GM23338 (cell line): ENCODE results near the gene ERP44. TPM values are rescaled to one million over a fixed set of nuclear protein-coding genes. Genes with fewer than 3 reads are reported as not detected.

Source experiments
- ATAC-seq: fragments of 200-7000 bp; cut with Tn5 transposase; 3 replicates; pipeline ENCODE4 v1.9.1; 2020
- DNase-seq: peaks from one replicate; pipeline ENCODE4 v3.0.0-alpha.2; 2015; ENCODE audit warnings: low spot score
- H2AFZ ChIP-seq: fragments of 200-600 bp; sonication (generic); 2 replicates; pipeline ENCODE4 v1.8.0; 2016; ENCODE audit warnings: antibody characterized with exemption, mild to moderate bottlenecking, moderate library complexity
- H3F3A ChIP-seq: fragments of 200-600 bp; sonication (generic); replicated peaks from 2 replicates; pipeline ENCODE4 v1.8.0; 2017; ENCODE audit warnings: antibody characterized with exemption, mixed run types, low read depth
- H3K27ac ChIP-seq: fragments of 200-600 bp; sonication (generic); 2 replicates; pipeline ENCODE4 v1.6.1; 2016; ENCODE audit warnings: low read depth
- H3K27me3 ChIP-seq: fragments of 200-600 bp; sonication (generic); 2 replicates; pipeline ENCODE4 v1.8.0; 2016; ENCODE audit warnings: mild to moderate bottlenecking, mixed run types, moderate library complexity; ENCODE audit not compliant: insufficient read depth
- H3K36me3 ChIP-seq: fragments of 200-600 bp; sonication (generic); 2 replicates; pipeline ENCODE4 v1.8.0; 2016; ENCODE audit warnings: mild to moderate bottlenecking; ENCODE audit not compliant: insufficient read depth
- H3K4me1 ChIP-seq: fragments of 200-600 bp; sonication (generic); 2 replicates; pipeline ENCODE4 v1.8.0; 2016; ENCODE audit warnings: mild to moderate bottlenecking, moderate library complexity; ENCODE audit not compliant: insufficient read depth
- H3K4me2 ChIP-seq: fragments of 200-600 bp; sonication (generic); 2 replicates; pipeline ENCODE4 v1.7.1; 2017; ENCODE audit warnings: mixed run types
- H3K4me3 ChIP-seq: fragments of 200-600 bp; sonication (generic); 2 replicates; pipeline ENCODE4 v1.6.1; 2016; ENCODE audit warnings: mixed run types
- H3K79me2 ChIP-seq: fragments of 200-600 bp; sonication (generic); replicated peaks from 2 replicates; pipeline ENCODE4 v1.8.0; 2017; ENCODE audit warnings: mild to moderate bottlenecking; ENCODE audit not compliant: insufficient read depth
- H3K9me2 ChIP-seq: fragments of 200-600 bp; sonication (generic); 2 replicates; pipeline ENCODE4 v1.8.0; 2017; ENCODE audit not compliant: insufficient read depth
- H4K20me1 ChIP-seq: fragments of 200-600 bp; sonication (generic); replicated peaks from 2 replicates; pipeline ENCODE4 v1.8.0; 2017; ENCODE audit warnings: mild to moderate bottlenecking; ENCODE audit not compliant: insufficient read depth
- H3K27ac Mint-ChIP-seq: 2 replicates; pipeline ENCODE4 v1.8.0; 2020; ENCODE audit warnings: inconsistent platforms, mild to moderate bottlenecking, moderate library complexity, mixed read lengths
- H3K27me3 Mint-ChIP-seq: 3 replicates; pipeline ENCODE4 v1.8.0; 2022; ENCODE audit warnings: low read depth, mild to moderate bottlenecking, moderate library complexity, mixed read lengths, inconsistent platforms; ENCODE audit not compliant: insufficient read depth, poor library complexity
- H3K36me3 Mint-ChIP-seq: 3 replicates; pipeline ENCODE4 v1.8.0; 2021; ENCODE audit warnings: low read depth, mild to moderate bottlenecking, inconsistent platforms, moderate library complexity, mixed read lengths
- H3K4me1 Mint-ChIP-seq: 3 replicates; pipeline ENCODE4 v1.8.0; 2020; ENCODE audit warnings: mild to moderate bottlenecking, inconsistent platforms, mixed read lengths
- H3K4me3 Mint-ChIP-seq: 3 replicates; pipeline ENCODE4 v1.8.0; 2021; ENCODE audit warnings: moderate library complexity, mild to moderate bottlenecking, inconsistent platforms, mixed read lengths
- H3K9me3 Mint-ChIP-seq: 3 replicates; pipeline ENCODE4 v1.8.0; 2020; ENCODE audit warnings: moderate library complexity, mild to moderate bottlenecking, inconsistent platforms, mixed read lengths
- CREB1 ChIP-seq: fragments of 250-450 bp; sonication (Bioruptor Pico); IDR thresholded peaks from 2 replicates; pipeline ENCODE4 v1.5.0; 2020; ENCODE audit warnings: low read depth, mild to moderate bottlenecking, moderate library complexity
- EZH2 ChIP-seq: fragments of 200-600 bp; sonication (generic); IDR thresholded peaks from one replicate; pipeline ENCODE4 v1.8.0; 2017; ENCODE audit warnings: antibody characterized with exemption, mild to moderate bottlenecking, low read depth; ENCODE audit not compliant: unreplicated experiment
- POLR2AphosphoS5 ChIP-seq: IDR thresholded peaks from 2 replicates; pipeline ENCODE4 v1.6.1; 2016; ENCODE audit warnings: antibody characterized with exemption, low read depth
- STAT1 ChIP-seq: IDR thresholded peaks from one replicate; pipeline ENCODE4 v1.6.1; 2016; ENCODE audit warnings: antibody characterized with exemption; ENCODE audit not compliant: unreplicated experiment
- ZNF331 ChIP-seq: fragments of 250-450 bp; sonication (Bioruptor Pico); IDR thresholded peaks from 2 replicates; pipeline ENCODE4 v1.5.0; 2020; ENCODE audit warnings: low read depth, mild to moderate bottlenecking, moderate library complexity
- ZNF462 ChIP-seq: fragments of 250-450 bp; sonication (Bioruptor Pico); IDR thresholded peaks from 2 replicates; pipeline ENCODE4 v1.5.0; 2020; ENCODE audit warnings: mild to moderate bottlenecking, moderate library complexity
- polyA plus RNA-seq: library from polyadenylated mRNA; unstranded; fragments of >200 nt; fragmentation: Nextera tagmentation; extraction: Ambion mirVana; gene quantifications from 2 replicates; pipeline ENCODE4 v1.2.1, GENCODE V29; 2016
- total RNA-seq: library from RNA; depleted of rRNA; stranded (reverse); fragments of >200 nt; shearing (Covaris generic); gene quantifications from 2 replicates; pipeline ENCODE4 v1.2.3, GENCODE V29; 2014
- TF ChIP-seq, protein P1 (sequence below), 2 experiments: fragments of 200-600 bp in 1 of 2; sonication (generic) in 1 of 2; conservative IDR thresholded peaks; 2 replicates each; pipeline versions ENCODE4 v1.5.1 to v1.6.1; 2016 to 2017; ENCODE audit warnings: antibody characterized with exemption in 2 of 2, low read depth in 2 of 2, mild to moderate bottlenecking in 2 of 2, moderate library complexity in 1 of 2

ERP44 gene
- total and polyA plus RNA-seq, 2 experiments from 2014 or later: 13.0 to 24.1 TPM

DNA sequence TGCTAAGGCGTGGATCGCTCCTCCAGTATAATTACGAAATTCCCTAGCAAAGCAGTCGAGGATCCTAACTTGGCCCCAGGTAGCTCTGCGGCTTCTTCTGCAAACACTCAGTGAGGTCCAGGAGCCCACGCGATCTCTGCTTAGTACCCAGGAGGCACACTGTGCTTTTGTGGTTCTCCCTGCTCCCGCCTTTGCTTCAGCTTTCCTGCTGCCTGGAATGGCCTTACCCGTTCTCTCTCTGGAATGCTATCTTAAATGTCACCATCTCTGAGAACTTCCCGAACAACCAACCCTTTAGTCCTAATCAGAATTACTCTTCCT lies 882 bp upstream of the ERP44 start (continued):
- TF ChIP-seq POLR2AphosphoS5 (no peak), ZNF462 (CRISPR knock-in tag) (no peak), ZNF331 (CRISPR knock-in tag) (no peak), CREB1 (CRISPR knock-in tag) (no peak)

- Histone ChIP-seq H3K36me3 (no peaks in the 10 kb centered on the region), H3K4me2 (peak overlapping the region; percentile 91), H3F3A (no peaks in the 10 kb centered on the region), H3K4me1 (peaks cover 13% of the 10 kb centered on the region; the same call in 1 of the 2 replicates), H3K9me2 (no peaks in the 10 kb centered on the region), H3K4me3 (peak overlapping the region; percentile 86), H3K27ac (peak overlapping the region; percentile 35; the same call in 1 of the 2 replicates), H2AFZ (peak overlapping the region; percentile 86), H3K79me2 (peaks cover 46% of the 10 kb centered on the region), H4K20me1 (peaks cover 12% of the 10 kb centered on the region; the same call in 1 of the 2 replicates), H3K27me3 (no peaks in the 10 kb centered on the region)
- Mint-ChIP-seq H3K9me3 (no peaks in the 10 kb centered on the region), H3K27ac (peak overlapping the region; percentile 96), H3K36me3 (no peaks in the 10 kb centered on the region), H3K27me3 (peaks cover 12% of the 10 kb centered on the region), H3K4me3 (peak overlapping the region; percentile 98), H3K4me1 (peaks cover 11% of the 10 kb centered on the region)
- DNase-seq (peak; percentile 91), ATAC-seq (peak; percentile 69)
- TF ChIP-seq STAT1 (no peak), EZH2 (no peak), ZNF331 (CRISPR knock-in tag) (no peak)
- TF ChIP-seq, protein P1, sequence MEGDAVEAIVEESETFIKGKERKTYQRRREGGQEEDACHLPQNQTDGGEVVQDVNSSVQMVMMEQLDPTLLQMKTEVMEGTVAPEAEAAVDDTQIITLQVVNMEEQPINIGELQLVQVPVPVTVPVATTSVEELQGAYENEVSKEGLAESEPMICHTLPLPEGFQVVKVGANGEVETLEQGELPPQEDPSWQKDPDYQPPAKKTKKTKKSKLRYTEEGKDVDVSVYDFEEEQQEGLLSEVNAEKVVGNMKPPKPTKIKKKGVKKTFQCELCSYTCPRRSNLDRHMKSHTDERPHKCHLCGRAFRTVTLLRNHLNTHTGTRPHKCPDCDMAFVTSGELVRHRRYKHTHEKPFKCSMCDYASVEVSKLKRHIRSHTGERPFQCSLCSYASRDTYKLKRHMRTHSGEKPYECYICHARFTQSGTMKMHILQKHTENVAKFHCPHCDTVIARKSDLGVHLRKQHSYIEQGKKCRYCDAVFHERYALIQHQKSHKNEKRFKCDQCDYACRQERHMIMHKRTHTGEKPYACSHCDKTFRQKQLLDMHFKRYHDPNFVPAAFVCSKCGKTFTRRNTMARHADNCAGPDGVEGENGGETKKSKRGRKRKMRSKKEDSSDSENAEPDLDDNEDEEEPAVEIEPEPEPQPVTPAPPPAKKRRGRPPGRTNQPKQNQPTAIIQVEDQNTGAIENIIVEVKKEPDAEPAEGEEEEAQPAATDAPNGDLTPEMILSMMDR (conservative IDR thresholded peaks at IDR 0.05; ENCODE audit: low read depth in 2 of 2): no peak
These were observed 534 bp downstream of the ERP44 start for GRCh38 chr9:100098046-100098886.
